NCI-H2081 (cell line): Measurements from ENCODE around the gene LGALS9C.
"Not testable (repeated sequence)": the region's sequence is repeated elsewhere in the genome, so short reads cannot be mapped to it uniquely, and the experiment has no call there.

Experiments used
- DNase-seq, 2 experiments: peaks; one replicate each; lab custom pipeline; 2025; lab: John Stamatoyannopoulos, UW

LGALS9C gene

GRCh38 chr17:18478977-18479595 lies 2.5 kb downstream of the LGALS9C start:
- DNase-seq = not testable (repeated sequence)

- not testable (repeated sequence) for DNase-seq
These were observed 5.2 kb downstream of the LGALS9C start for GRCh38 chr17:18481775-18482174.

GRCh38 chr17:18485936-18486464 lies 9.4 kb downstream of the LGALS9C start:
- not testable (repeated sequence) for DNase-seq

- DNase-seq = not testable (repeated sequence)
These were observed 11.0 kb downstream of the LGALS9C start for GRCh38 chr17:18487633-18488032.

GRCh38 chr17:18488622-18489021 lies 12.0 kb downstream of the LGALS9C start:
- not testable (repeated sequence) for DNase-seq

GRCh38 chr17:18490016-18490415 lies 13.4 kb downstream of the LGALS9C start:
- not testable (repeated sequence) for DNase-seq

- DNase-seq = not testable (repeated sequence)
These were observed 16.3 kb downstream of the LGALS9C start for GRCh38 chr17:18492712-18493480.

GRCh38 chr17:18494250-18494768 lies 17.7 kb downstream of the LGALS9C start:
- not testable (repeated sequence) for DNase-seq

- DNase-seq = not testable (repeated sequence)
These were observed 20.5 kb downstream of the LGALS9C start for GRCh38 chr17:18497044-18497443.

- not testable (repeated sequence) for DNase-seq
These were observed 22.5 kb downstream of the LGALS9C start for GRCh38 chr17:18499100-18499499.

- not testable (repeated sequence) for DNase-seq
These were observed 23.2 kb downstream of the LGALS9C start for GRCh38 chr17:18499756-18500155.

- not testable (repeated sequence) for DNase-seq
These were observed 23.7 kb downstream of the LGALS9C start for GRCh38 chr17:18500281-18500680.

- DNase-seq = not testable (repeated sequence)
These were observed 24.2 kb downstream of the LGALS9C start for GRCh38 chr17:18500816-18501215.

- DNase-seq = not testable (repeated sequence)
These were observed 26.6 kb downstream of the LGALS9C start for GRCh38 chr17:18503221-18503620.

- DNase-seq = not testable (repeated sequence)
These were observed 31.1 kb downstream of the LGALS9C start for GRCh38 chr17:18507729-18508128.

- not testable (repeated sequence) for DNase-seq
These were observed 32.1 kb downstream of the LGALS9C start for GRCh38 chr17:18508667-18509066.

- DNase-seq = not testable (repeated sequence)
These were observed 44.5 kb downstream of the LGALS9C start for GRCh38 chr17:18521100-18521499.

GRCh38 chr17:18525015-18525414 lies 48.4 kb downstream of the LGALS9C start:
- DNase-seq = not testable (repeated sequence)

GRCh38 chr17:18526168-18526800 lies 49.7 kb downstream of the LGALS9C start:
- DNase-seq = not testable (repeated sequence)

- not testable (repeated sequence) for DNase-seq
These were observed 50.8 kb downstream of the LGALS9C start for GRCh38 chr17:18527354-18527753.

- DNase-seq = not testable (repeated sequence)
These were observed 51.8 kb downstream of the LGALS9C start for GRCh38 chr17:18528435-18528834.

GRCh38 chr17:18528899-18529500 lies 52.4 kb downstream of the LGALS9C start:
- not testable (repeated sequence) for DNase-seq
